A204.1 (cell line): ENCODE results near the gene ZNF511.

Experiments
- FAIRE-seq: peaks from 2 replicates; lab custom pipeline; 2012; peaks lifted over from hg19 to GRCh38; lab: Jason Lieb, UNC

Gene ZNF511

DNA sequence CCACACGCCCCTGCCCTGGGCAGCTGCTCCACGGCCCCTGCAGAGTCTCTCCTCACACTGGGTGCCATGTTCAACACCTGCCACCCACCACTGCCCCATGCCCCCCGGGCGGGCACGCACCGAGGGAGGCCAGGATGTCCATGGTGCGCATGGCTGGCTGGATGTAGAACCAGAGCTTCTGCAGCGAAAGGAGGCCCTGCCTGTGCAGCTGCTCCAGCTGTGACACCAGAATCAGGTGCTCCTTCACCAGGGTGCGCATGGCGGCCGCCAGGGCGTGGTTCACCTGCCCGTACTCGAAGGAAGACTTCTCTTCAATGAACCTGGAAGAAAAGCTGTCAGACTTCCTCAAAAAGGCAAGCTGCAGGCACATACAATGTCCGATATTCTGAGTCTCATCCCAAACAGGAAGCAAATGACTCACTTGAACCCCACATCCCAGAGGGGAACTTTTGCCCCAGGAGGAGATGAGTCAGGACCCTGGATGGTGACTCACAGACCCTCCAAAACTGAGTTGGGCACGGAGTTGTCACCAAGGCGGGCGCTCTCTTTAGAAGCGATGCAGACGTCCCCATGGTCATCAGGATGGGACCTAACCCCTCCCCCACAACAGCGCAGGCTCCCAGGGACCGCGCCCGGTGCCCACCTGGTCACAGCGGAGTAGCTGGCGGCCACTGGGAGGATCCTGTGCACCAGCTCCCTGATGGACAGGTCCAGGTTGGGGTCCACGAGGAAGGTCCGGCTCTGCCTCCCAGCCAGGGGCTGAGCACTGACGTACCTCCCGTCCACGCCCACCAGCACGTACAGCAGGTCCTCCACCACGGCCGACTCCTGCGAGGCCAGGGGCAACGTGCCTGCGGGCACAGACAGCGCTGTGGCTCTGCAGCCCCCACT lies 15.6 kb upstream of the ZNF511 start:
- no peak for FAIRE-seq

DNA sequence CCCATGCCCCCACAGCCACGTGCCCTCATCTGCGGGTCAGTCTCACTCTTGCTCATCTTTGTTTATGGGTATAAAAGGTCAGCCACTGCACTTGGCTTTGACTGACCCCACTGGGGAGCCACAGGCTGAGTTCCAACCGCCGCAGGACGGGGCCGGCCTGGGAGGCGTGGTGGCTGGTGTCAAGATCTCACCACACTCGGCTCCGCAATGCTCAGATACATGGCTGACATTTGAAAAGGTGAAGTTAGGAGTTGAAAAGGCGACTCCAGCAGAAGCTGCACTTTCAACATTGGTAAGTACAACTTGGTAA lies 14.9 kb upstream of the ZNF511 start:
- no peak for FAIRE-seq

DNA sequence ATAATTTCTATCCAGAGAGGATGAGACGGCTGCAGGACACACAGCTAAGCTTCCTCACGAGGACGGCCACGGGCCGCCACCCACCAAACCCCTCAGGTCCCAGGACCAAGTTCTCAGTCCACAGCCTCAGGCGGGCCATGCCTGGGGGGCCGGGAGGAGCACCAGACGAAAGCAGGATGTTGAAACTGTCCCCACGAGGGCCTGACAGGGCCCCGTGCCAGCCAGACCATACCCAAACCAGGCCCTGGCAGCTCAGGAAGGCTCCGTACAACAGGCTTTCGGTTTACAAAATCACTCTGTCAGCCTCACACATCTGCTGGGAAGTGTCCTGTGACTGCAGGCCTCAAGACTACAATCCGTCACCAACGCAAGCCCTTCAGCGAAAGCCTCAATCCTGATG lies 14.5 kb upstream of the ZNF511 start:
- no peak for FAIRE-seq

DNA sequence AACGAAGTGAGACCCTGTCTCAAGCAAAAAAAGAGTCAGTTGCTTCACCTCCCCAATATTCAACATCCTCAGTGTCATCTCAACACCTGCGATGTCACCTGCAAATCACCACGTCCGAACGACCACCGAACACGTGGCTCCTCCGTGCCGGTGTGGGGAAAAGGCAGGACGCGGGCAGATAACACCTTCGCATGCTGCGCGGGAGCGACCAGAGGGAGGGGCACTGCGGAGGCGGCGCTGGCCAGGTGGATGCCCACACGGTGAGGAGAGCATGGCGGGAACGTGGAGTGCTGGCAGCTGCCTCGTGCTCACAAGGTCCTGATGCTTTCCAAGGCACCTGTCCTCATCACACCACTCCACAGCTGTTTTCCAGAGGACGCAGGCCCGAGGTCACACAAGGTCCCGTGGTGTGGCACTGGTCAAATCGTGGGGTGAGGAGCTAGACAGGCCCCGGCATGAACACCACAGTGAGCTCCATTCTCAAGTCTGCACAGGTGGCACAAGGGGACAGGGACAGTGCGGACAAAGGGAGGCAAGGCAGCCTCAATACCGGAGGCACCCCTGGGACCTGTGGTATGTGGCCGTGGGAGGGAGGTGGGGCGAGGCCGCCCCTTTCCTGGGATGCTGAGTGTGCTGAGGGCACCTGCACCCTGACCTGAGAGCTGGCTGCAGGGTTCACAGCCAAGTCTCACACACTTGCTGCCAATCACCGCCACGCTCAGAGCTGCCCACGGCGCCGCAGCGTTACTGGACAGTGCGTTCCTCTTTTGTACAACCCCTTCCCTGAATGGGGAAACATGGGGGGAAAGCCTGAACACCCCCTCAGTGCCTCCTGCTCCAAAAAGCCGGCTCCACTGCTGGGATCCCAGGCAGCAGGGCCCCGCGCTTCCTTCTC lies 13.0 kb upstream of the ZNF511 start:
- no peak for FAIRE-seq

DNA sequence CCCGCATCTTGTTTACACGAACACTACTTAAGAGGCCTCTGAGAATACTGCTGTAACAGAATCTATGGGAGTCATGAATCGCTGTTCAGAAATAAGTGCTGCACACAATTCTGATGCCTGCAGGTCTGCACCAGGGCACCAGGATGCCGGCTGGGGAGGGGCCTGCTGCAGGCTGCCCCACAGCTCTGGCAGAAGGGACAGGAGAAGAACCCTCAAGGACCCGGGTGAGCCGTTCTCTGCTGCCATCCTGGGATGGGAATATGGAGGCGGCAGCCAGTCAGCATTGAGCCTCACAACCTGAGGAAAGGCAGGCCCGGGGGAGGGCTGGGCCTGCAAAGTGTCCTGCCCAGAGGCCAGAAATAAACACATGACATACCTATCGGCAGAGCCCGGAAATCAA lies 11.2 kb upstream of the ZNF511 start:
- FAIRE-seq = no peak

DNA sequence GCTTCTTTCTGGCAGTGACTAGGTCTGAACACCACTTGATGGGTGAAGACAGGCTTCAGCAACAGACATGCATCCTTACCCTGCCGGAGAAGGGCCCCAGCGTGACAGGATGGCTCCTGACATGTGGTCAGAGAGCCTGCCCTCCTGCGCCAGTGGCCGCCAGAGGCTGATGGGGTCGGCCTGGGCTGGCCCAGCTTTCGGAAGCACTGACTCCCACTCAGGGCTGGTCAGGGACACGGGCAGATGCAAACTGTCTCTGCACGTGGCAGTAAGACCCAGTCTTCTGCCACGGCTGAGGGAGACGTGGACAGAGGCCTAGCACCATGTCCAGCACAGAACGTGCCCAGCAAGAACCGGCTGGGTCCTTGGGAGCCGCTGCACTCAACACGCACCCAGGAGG lies 10.2 kb upstream of the ZNF511 start:
- FAIRE-seq = no peak

DNA sequence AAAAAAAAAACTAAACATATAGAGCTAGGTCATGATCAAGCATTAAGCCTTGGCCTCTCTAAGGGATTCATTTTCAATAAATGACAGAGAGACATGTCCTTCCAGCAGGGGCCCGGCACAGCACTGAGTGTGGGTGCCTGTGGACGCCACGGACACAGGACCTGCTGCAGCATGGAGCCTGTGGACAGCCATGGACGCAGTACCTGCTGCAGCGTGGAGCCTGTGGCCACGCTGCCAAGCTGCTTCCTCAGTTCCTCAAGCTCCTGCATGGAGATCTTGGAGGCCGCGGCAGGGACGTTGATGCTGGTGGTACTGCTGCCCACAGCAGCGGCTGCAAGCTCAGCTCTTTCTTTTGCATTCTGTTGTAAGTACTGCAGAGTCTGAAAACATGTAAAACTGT lies 9.5 kb upstream of the ZNF511 start:
- no peak for FAIRE-seq

DNA sequence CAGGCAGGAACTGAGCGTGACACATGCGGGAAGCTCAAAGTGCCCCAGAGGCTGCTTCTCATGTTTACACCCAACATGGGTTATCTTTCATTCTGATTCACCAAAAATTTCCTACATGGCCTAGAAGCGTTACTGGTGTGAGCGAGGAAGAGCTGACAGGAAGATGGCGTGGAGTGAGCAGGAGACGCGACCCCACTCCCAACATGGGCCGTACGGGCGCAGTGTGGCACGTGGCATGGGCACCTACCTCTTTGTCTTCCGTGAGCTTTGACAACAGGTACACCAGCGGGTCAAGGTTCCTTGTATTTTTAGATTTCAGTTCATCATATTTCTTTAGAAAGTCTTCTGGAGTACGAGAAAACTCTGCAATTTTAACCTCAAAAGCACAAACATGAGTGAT lies 9.0 kb upstream of the ZNF511 start:
- no peak for FAIRE-seq

DNA sequence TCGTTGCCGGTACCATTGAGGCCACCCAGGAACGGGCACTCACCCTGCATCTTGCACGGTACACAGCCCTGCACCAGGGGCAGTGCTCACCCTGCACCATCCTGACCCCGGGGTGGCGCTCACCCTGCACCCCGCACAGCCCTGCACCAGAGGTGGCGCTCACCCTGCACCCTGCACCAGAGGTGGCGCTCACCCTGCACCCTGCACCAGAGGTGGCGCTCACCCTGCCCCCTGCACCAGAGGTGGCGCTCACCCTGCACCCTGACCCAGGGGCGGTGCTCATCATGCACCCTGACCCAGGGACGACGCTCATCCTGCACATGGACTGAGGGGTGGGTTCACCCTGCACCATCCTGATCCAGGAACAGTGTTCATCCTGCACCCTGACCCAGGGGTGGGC lies 6.5 kb upstream of the ZNF511 start:
- no peak for FAIRE-seq

DNA sequence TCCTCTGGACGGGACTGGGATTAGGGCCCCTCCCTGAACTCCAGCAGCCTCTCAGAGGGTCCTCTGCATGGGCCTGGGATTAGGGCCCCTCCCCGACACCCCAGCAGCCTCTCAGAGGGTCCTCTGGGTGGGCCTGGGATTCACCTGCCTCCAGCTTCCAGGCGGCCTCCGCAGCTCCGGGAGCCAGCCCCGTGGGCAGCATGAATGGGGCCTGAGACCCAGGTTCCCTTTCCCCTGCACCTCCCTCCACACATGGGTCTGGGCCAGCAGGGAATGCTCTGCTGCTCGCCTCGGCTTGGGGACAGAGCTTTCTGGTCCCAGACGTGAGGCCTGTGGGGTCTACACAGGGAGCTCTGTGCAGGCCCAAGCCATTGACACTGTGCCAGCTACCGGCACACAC lies 5.5 kb upstream of the ZNF511 start:
- no peak for FAIRE-seq

DNA sequence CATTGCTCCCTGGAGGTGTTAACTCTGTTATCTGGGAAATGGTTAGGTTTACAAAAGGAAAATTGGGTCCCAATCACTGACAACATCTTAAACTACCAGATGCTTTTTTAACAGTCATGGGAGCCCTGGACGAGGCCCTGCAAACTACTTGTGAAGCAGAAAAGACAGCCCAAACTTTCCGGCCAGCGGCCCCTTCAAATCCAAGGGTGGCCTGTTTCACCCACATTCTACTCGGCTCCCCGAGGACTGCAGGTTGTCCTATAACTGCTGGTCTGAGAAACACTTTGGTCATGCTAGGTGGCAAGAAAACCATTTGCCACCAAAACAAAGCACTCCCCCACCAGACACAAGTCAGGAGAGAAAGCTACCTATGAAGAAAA lies 2.6 kb upstream of the ZNF511 start:
- no peak for FAIRE-seq

DNA sequence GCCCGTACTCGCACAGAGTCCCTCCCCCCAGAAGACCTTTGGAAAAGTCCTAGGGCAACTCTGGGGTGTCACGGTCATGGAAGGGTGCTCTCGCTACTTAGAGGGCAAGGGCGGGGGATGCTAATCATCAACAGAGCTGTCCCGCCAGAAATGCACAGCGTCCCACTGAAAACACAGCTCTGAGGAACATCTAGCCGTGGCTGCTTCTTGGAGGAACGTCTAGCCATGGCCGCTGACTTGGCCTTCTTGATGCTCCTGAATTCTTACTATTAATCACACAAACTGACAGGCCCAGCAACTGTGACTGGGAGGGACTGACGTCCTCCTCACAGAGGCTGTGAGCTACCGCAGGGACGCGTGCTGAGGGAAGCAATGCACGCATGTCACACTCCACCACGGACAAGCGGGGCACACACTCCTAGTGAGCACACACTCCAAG lies 1.8 kb upstream of the ZNF511 start:
- FAIRE-seq = no peak

DNA sequence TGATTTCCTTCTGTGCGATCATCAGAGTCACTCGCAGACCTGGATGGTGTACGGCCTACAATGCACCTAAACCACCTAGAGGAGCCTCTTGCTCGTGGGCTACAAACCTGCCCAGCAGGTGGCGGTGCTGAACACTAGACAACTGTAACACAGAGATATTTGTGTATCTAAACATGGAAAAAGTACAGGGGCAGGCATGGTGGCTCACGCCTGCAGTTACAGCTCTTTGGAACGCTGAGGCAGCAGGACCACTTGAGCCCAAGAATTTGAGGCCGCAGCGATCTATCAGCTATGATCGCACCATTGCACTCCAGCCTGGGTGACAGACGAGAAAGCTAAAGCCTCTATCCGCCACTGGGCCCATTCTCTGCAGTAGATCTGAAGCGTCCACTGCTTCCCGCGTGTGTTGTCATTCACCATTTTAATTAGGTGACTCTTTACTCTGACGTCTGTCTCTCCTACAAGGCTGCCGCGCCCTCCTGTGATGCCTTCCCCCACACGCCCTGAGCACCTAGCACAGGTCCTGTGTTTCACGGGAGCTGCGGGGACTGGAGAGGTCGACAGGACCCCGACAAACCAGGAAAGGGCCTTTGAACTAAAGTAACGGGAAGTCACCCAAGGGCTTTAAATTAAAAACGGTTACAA lies 816 bp upstream of the ZNF511 start:
- FAIRE-seq = no peak

DNA sequence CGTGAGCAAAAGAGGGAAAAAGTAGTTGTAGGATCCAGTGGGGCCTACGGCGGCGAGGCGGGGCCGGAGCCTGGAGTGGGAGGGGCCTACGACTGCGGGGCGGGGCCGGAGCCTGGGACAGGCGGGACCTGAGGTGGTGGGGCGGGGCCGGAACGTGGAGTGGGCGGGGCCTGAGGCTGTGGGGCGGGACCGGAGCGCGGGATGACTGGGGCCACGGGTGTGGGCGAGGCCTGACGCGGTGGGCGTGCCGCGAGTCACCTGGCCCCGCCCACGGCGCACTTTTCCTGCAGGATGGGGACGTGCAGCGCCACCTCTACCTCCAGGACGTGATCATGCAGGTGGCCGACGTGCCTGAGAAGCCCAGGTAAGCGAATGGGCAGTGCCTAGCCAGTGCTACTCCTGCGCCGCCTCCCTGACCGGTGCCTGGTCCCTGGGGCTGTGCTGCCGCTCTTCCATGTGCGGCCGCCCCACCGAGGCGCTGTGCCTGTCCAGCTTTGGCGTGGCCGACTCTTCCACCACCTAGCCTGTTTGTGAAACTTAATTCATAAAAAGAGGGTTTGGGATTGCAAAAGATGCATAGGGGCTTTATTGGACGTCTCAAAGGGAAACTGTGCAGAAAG lies 496 bp downstream of the ZNF511 start:
- no peak for FAIRE-seq

DNA sequence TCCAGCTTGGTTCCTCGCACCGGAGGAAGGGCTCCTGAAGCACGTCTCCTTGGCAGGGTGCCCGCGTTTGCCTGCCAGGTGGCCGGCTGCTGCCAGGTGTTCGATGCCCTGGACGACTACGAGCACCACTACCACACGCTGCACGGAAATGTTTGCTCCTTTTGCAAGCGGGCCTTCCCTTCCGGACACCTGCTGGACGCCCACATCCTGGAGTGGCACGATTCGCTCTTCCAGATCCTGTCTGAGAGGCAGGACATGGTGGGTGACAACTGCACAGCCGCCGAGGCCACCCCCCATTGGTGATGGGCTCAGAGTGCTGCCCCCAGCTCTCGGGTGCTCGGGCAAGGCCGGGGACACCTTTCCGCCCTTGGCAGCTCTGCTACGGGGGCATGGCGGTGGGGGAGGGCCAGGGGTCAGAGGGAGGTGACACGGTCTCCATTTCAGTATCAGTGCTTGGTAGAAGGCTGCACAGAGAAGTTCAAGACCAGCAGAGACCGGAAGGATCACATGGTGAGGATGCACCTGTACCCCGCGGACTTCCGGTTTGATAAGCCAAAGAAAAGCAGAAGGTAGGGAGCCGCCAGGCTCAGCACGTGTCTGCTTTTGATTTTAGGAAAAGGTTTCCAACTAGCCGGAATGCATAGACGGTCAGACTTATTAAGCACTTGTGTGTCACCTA lies 1.1 kb downstream of the ZNF511 start:
- FAIRE-seq = no peak

DNA sequence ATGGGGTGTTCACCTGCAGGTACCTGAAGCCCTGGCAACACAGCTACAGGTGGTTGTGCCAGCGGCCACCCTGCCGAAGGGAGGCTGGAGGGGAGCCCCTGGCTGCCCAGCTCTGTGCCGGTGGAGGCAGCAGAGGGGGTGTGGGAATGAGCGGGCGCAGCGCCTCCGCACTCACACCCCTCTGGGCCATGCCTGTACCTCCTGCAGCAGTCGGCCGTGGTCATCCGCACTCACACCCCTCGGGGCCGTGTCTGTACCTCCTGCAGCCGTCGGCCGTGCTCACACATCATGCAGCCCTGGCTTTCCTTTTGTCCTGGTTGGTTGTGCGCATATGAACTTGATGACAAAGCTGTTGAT lies 1.7 kb downstream of the ZNF511 start:
- no peak for FAIRE-seq

DNA sequence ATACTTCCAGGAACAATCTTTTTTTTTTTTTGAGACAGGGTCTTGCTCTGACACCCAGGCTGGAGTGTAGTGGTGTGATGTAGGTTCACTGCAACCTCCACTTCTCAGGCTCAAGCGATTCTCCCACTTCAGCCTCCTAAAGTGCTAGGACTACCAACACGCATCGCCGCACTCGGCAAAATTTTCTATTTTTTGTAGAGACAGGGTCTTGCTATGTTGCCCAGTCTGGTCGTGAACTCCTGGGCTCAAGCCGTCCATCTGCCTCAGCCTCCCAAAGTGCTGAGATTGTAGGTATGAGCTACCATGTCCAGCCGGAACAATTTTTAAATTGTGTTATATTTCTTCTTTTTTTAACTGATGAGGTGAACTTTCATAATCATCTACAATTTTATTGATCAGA lies 2.1 kb downstream of the ZNF511 start:
- FAIRE-seq = no peak

DNA sequence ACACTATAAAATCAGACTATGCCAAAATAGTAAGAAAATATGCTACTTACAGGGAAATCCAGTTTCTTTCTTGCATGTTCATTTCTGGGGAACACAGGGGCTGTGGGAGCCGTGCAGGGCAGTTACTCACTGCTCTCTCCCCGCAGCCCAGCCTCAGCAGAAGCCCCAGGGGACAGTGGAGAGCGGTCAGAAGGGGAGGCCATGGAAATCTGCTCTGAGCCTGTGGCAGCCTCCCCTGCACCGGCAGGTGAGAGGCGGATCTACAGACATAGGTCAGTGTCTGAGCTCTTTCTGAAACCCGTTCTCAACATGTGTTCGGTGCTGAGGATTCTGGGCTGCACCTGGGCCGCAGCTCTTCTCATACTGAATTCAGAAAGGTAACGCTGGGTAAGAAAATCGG lies 2.9 kb downstream of the ZNF511 start:
- no peak for FAIRE-seq

DNA sequence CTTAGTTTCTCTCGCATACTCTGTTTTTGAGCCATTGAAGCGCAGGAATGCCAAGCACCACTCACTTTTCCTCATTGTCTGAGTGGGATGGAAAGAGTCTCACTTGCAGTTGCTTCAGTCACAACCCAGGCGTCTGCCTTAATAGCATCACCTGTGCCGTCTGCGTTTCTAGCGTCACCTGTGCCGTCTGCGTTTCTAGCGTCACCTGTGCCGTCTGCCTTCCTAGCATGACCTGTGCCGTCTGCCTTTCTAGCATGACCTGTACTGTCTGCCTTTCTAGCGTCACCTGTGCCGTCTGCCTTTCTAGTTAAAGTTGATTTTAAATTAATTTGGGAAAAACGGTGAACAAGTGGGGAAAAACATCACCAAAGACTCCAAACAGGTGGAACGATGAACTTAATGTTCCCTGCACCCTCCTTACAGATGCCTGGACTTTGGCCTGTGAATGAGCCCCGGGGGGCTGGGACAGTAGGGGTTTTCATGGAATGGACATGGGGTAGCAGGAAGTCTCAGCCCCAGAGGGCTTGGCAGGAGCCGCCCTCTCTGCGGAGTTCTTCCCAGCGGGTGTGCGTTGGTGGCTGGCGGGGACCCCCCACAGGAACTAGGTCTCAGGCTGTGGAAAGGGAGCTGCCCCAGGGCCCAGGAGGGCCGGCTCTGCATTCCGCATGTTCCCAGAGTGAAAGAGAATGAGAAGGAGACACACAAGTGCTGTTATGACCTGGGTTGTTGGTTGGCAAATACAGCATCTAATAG lies 3.5 kb downstream of the ZNF511 start:
- no peak for FAIRE-seq

DNA sequence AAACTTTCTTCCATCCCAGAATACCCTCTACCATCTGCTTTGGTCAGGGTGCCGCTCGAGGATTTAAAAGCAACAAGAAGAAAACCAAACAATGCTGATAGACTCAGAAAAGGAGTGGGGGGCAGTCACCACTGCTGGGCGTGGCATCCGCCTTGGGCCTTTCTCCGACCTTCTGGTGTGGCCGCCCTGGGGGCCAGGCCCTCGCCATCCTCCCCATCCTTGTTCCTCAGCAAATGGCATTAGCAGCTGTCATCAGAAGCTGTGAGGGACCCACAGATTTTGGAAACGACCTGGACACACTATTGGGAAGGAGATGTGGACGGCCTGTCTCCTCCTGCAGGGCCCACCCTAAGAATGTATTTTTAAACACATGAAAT lies 4.0 kb downstream of the ZNF511 start:
- FAIRE-seq = no peak

DNA sequence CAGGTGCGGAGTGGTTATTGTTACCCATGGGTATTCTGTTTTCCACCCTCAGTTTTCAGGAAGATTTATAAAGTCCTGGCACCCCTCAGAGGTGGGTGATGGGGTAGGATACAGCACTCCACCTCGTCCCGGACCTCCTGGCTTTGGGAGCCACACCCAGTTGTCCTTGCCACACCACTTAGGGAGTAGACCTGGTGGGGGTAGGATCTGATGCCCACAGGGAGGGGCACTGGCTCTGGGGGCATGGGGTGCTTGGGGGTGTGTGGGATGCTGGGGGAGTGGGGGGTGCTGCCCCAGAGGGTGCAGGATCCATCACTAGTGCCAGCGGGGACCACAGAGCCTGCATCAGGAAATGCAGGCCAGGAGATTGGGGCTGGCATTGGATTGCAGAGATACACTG lies 4.5 kb downstream of the ZNF511 start:
- FAIRE-seq = no peak

DNA sequence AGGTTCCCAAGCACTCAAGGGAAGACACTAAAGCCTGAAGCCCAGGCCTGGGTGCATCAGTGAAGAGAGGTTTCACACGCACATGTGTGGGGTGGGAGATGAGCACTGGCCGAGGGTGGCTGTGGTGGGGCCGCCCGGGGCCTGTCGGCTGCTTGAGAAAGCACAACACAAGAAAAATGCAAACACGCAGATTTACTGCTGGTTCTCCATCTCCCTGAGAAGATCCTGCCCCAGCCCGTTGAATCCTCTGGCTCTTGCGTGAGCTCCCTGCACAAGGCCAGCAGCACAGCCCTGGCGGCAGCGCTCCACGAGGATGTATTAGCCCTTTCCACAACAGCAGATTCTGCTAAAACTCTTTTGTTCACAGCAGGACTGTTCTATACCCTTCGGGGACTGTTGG lies 6.2 kb downstream of the ZNF511 start:
- no peak for FAIRE-seq
